HL-60/S4 (cell line): ENCODE results near the gene LAMC3.

Source experiments
- in situ Hi-C: fragments of 300-500 bp; cut with MboI; formaldehyde crosslinking; loops from 2 replicates; pipeline ENCODE4 v1.14.3; 2022; ENCODE audit warnings: low sequenced_read_pairs

LAMC3 gene

GRCh38 chr9:131039129-131039954, 30.4 kb downstream of the LAMC3 start:
- in situ Hi-C loops: no loop called here

GRCh38 chr9:131042666-131043065, 33.7 kb downstream of the LAMC3 start:
- in situ Hi-C loops: loop anchor here (10.0 kb wide), 2 partner anchors 178 to 338 kb away; no protein-coding TSS in a partner anchor

- in situ Hi-C loops: loop anchor here (10.0 kb wide), 2 partner anchors 178 to 338 kb away; no protein-coding TSS in a partner anchor
Measured at GRCh38 chr9:131043087-131043486, 34.1 kb downstream of the LAMC3 start.

GRCh38 chr9:131043646-131044045, 34.7 kb downstream of the LAMC3 start:
- in situ Hi-C loops: loop anchor here (10.0 kb wide), 2 partner anchors 179 to 339 kb away; no protein-coding TSS in a partner anchor

GRCh38 chr9:131045300-131046092, 36.5 kb downstream of the LAMC3 start:
- in situ Hi-C loops: loop anchor here (10.0 kb wide), 2 partner anchors 181 to 341 kb away; no protein-coding TSS in a partner anchor

- in situ Hi-C loops: loop anchor here (10.0 kb wide), 2 partner anchors 181 to 341 kb away; no protein-coding TSS in a partner anchor
Measured at GRCh38 chr9:131046093-131046380, 37.1 kb downstream of the LAMC3 start.

GRCh38 chr9:131046581-131047202, 37.7 kb downstream of the LAMC3 start:
- in situ Hi-C loops: loop anchor here (10.0 kb wide), 2 partner anchors 182 to 342 kb away; no protein-coding TSS in a partner anchor

GRCh38 chr9:131048332-131048731, 39.4 kb downstream of the LAMC3 start:
- in situ Hi-C loops: loop anchor here (10.0 kb wide), 2 partner anchors 184 to 344 kb away; no protein-coding TSS in a partner anchor

- in situ Hi-C loops: loop anchor here (10.0 kb wide), 2 partner anchors 184 to 344 kb away; no protein-coding TSS in a partner anchor
Measured at GRCh38 chr9:131048820-131049219, 39.8 kb downstream of the LAMC3 start.

GRCh38 chr9:131049829-131050715, 41.1 kb downstream of the LAMC3 start:
- in situ Hi-C loops: loop anchor here (10.0 kb wide), 3 partner anchors 185 to 345 kb away; no protein-coding TSS in a partner anchor

GRCh38 chr9:131050831-131051230, 41.9 kb downstream of the LAMC3 start:
- in situ Hi-C loops: loop anchor here (10.0 kb wide), 1 partner anchor 284 kb away; no protein-coding TSS in a partner anchor

GRCh38 chr9:131051592-131052517, 42.9 kb downstream of the LAMC3 start:
- in situ Hi-C loops: loop anchor here (10.0 kb wide), 1 partner anchor 283 kb away; no protein-coding TSS in a partner anchor

- in situ Hi-C loops: loop anchor here (10.0 kb wide), 1 partner anchor 281 kb away; no protein-coding TSS in a partner anchor
Measured at GRCh38 chr9:131053896-131054295, 44.9 kb downstream of the LAMC3 start.

GRCh38 chr9:131056781-131057506, 48.0 kb downstream of the LAMC3 start:
- in situ Hi-C loops: loop anchor here (10.0 kb wide), 1 partner anchor 278 kb away; no protein-coding TSS in a partner anchor

GRCh38 chr9:131060900-131061630, 52.1 kb downstream of the LAMC3 start:
- in situ Hi-C loops: no loop called here

- in situ Hi-C loops: no loop called here
Measured at GRCh38 chr9:131062969-131063368, 54.0 kb downstream of the LAMC3 start.

GRCh38 chr9:131065599-131065998, 56.6 kb downstream of the LAMC3 start:
- in situ Hi-C loops: no loop called here
